ENCODE data around the gene SHISA5.
"Not testable (repeated sequence)": the region's sequence is repeated elsewhere in the genome, so short reads cannot be mapped to it uniquely, and the experiment has no call there.

SHISA5 gene

GRCh38 chr3:48521635-48522034, 17.7 kb upstream of the SHISA5 start:
- DNase-seq (ENCODE audit: low read depth in 2 of 3, low spot score in 2 of 3): no peak

- DNase-seq (ENCODE audit: low read depth in 2 of 3, low spot score in 2 of 3): no peak
These were observed 15.3 kb upstream of the SHISA5 start for GRCh38 chr3:48519277-48519643.

- DNase-seq (ENCODE audit: low read depth in 2 of 3, low spot score in 2 of 3): no peak
These were observed 14.8 kb upstream of the SHISA5 start for GRCh38 chr3:48518638-48519276.

GRCh38 chr3:48518069-48518468, 14.1 kb upstream of the SHISA5 start:
- DNase-seq (ENCODE audit: low read depth in 2 of 3, low spot score in 2 of 3): no peak

- no peak for DNase-seq (ENCODE audit: low read depth in 2 of 3, low spot score in 2 of 3)
These were observed 12.6 kb upstream of the SHISA5 start for GRCh38 chr3:48516571-48516970.

- DNase-seq (ENCODE audit: low read depth in 2 of 3, low spot score in 2 of 3): no peak
These were observed 10.7 kb upstream of the SHISA5 start for GRCh38 chr3:48514431-48515227.

- no peak for DNase-seq (ENCODE audit: low read depth in 2 of 3, low spot score in 2 of 3)
These were observed 7.6 kb upstream of the SHISA5 start for GRCh38 chr3:48511551-48511950.

GRCh38 chr3:48507256-48508061, 3.5 kb upstream of the SHISA5 start:
- DNase-seq (ENCODE audit: low read depth in 2 of 3, low spot score in 2 of 3): peak in 2 of 3 experiments; percentile 36

GRCh38 chr3:48505968-48506504, 2.1 kb upstream of the SHISA5 start:
- no peak for DNase-seq (ENCODE audit: low read depth in 2 of 3, low spot score in 2 of 3)

GRCh38 chr3:48505146-48505545, 1.2 kb upstream of the SHISA5 start:
- no peak for DNase-seq (ENCODE audit: low read depth in 2 of 3, low spot score in 2 of 3)

GRCh38 chr3:48503401-48504050, 448 bp downstream of the SHISA5 start:
- no peak for DNase-seq (ENCODE audit: low read depth in 2 of 3, low spot score in 2 of 3)

GRCh38 chr3:48502728-48503168, 1.2 kb downstream of the SHISA5 start:
- DNase-seq (ENCODE audit: low read depth in 2 of 3, low spot score in 2 of 3): no peak

- no peak for DNase-seq (ENCODE audit: low read depth in 2 of 3, low spot score in 2 of 3)
These were observed 1.9 kb downstream of the SHISA5 start for GRCh38 chr3:48502121-48502520.

- DNase-seq (ENCODE audit: low read depth in 2 of 3, low spot score in 2 of 3): no peak
These were observed 2.8 kb downstream of the SHISA5 start for GRCh38 chr3:48501196-48501595.

- DNase-seq (ENCODE audit: low read depth in 2 of 3, low spot score in 2 of 3): no peak
These were observed 3.3 kb downstream of the SHISA5 start for GRCh38 chr3:48500656-48501055.

GRCh38 chr3:48493203-48493501, 10.8 kb downstream of the SHISA5 start:
- DNase-seq (ENCODE audit: low read depth in 2 of 3, low spot score in 2 of 3): no peak

- DNase-seq (ENCODE audit: low read depth in 2 of 3, low spot score in 2 of 3): no peak
These were observed 11.3 kb downstream of the SHISA5 start for GRCh38 chr3:48492461-48493202.

- DNase-seq (ENCODE audit: low read depth in 2 of 3, low spot score in 2 of 3): no peak
These were observed 17.0 kb downstream of the SHISA5 start for GRCh38 chr3:48486952-48487351.

- DNase-seq (ENCODE audit: low read depth in 2 of 3, low spot score in 2 of 3): not testable (repeated sequence)
These were observed 21.2 kb downstream of the SHISA5 start for GRCh38 chr3:48482822-48483221.

GRCh38 chr3:48480891-48481290, 23.1 kb downstream of the SHISA5 start:
- DNase-seq (ENCODE audit: low read depth in 2 of 3, low spot score in 2 of 3): not testable (repeated sequence)

All from activated CD8-positive, alpha-beta memory T cell treated with anti-CD3 and anti-CD28 coated beads for 48 hours (primary cell).